Stimulated activated CD4-positive, alpha-beta T cell treated with anti-CD3 and anti-CD28 coated beads, Interleukin-15, amount 100 ng/mL, for 48 hours (primary cell): ENCODE results near the gene IFIT3.

Experiments used
- DNase-seq, 2 donors: peaks; one replicate each; pipeline ENCODE4 v3.0.0-alpha.2; 2020; ENCODE audit warnings: low read depth in 2 of 2

Gene IFIT3

GRCh38 chr10:89357975-89358374 lies 30.2 kb downstream of the IFIT3 start:
- DNase-seq: no peak

GRCh38 chr10:89360157-89360556 lies 32.4 kb downstream of the IFIT3 start:
- no peak for DNase-seq

GRCh38 chr10:89362929-89363328 lies 35.1 kb downstream of the IFIT3 start:
- DNase-seq: no peak

- no peak for DNase-seq
These were observed 36.1 kb downstream of the IFIT3 start for GRCh38 chr10:89363729-89364442.

GRCh38 chr10:89364531-89364930 lies 36.7 kb downstream of the IFIT3 start:
- DNase-seq: no peak

GRCh38 chr10:89367529-89367928 lies 39.7 kb downstream of the IFIT3 start:
- DNase-seq: no peak

- no peak for DNase-seq
These were observed 40.3 kb downstream of the IFIT3 start for GRCh38 chr10:89368129-89368528.

GRCh38 chr10:89369156-89370105 lies 41.6 kb downstream of the IFIT3 start:
- DNase-seq: no peak

- DNase-seq: no peak
These were observed 43.3 kb downstream of the IFIT3 start for GRCh38 chr10:89371079-89371478.

- no peak for DNase-seq
These were observed 44.2 kb downstream of the IFIT3 start for GRCh38 chr10:89371987-89372386.

GRCh38 chr10:89373916-89374711 lies 46.3 kb downstream of the IFIT3 start:
- DNase-seq: no peak

GRCh38 chr10:89374713-89375141 lies 46.9 kb downstream of the IFIT3 start:
- DNase-seq: no peak

- DNase-seq: no peak
These were observed 50.2 kb downstream of the IFIT3 start, which contains the start of gene IFIT1B for GRCh38 chr10:89377705-89378637. Gene IFIT1B (plus strand): TSS chr10:89378056. CDS start chr10:89378136, 80 bp downstream.

GRCh38 chr10:89379103-89379502 lies 51.3 kb downstream of the IFIT3 start:
- DNase-seq: no peak

- DNase-seq: no peak
These were observed 55.0 kb downstream of the IFIT3 start for GRCh38 chr10:89382757-89383156.

GRCh38 chr10:89384474-89385340 lies 56.9 kb downstream of the IFIT3 start:
- DNase-seq: no peak

GRCh38 chr10:89388806-89389205 lies 61.0 kb downstream of the IFIT3 start:
- no peak for DNase-seq

- no peak for DNase-seq
These were observed 61.5 kb downstream of the IFIT3 start for GRCh38 chr10:89389254-89389653.
